Measurements from ENCODE around the gene CLSTN1.

The CLSTN1 gene

DNA sequence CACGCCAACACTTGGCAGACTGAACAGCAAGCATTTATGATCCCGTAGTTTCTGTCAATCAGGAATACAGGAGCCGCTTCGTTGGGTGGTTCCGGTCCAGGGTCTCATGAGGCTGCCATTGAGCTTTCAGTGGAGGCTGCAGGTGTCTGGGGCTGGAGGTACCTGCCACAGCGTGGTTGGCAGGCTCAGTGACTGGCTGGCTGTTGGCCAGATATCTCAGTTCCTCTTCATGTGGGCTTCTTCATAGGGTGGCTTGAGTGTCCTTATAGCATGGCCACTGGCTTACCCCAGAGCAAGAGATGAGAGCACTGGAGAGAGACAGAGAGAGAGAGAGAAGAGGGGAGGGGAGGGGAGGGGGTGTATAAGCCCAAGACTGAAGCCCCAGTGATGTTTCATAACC is 142.9 kb downstream of the CLSTN1 start:
- no peak for DNase-seq (ENCODE audit: low read depth in 2 of 2)

GRCh38 chr1:9680091-9680490 is 143.7 kb downstream of the CLSTN1 start:
- DNase-seq (ENCODE audit: low read depth in 2 of 2): no peak
